ENCODE measurements around the gene MAN1A1. TPM values are rescaled to one million over a fixed set of nuclear protein-coding genes. Genes with fewer than 3 reads are reported as not detected.

Gene MAN1A1
- polyA plus RNA-seq, 1 experiment = 27.5 TPM

GRCh38 chr6:119350202-119350951, 816 bp upstream of the MAN1A1 start:
- no peaks in the 10 kb centered on the region; the same call in 1 of the 2 replicates for H3K9me3 ChIP-seq (ENCODE audit: control insufficient read depth, insufficient read depth, low read length)
- H3K27me3 ChIP-seq (ENCODE audit: control insufficient read depth, insufficient read depth, low read length) = no peaks in the 10 kb centered on the region
- DNase-seq (ENCODE audit: low read depth, low spot score) = peak; percentile 23
- CTCF ChIA-PET = interaction anchor here (0.5 to 2.3 kb wide), 23 partner anchors 12 to 842 kb away, joined by 3 to 33 read pairs (median 3); no protein-coding TSS in a partner anchor
- H3K4me3 ChIP-seq (ENCODE audit: low read depth, low read length) = peak overlapping the region; percentile 86
- POLR2A ChIA-PET = no interaction called here
- no peak for TF ChIP-seq CTCF (IDR thresholded peaks at IDR 0.05; ENCODE audit: low read depth, low read length)
- H3K27ac ChIP-seq (ENCODE audit: low read depth, low read length) = peak overlapping the region; percentile 25

- TF ChIP-seq CTCF (IDR thresholded peaks at IDR 0.05; ENCODE audit: low read depth, low read length) = no peak
- POLR2A ChIA-PET = interaction anchor here (1.2 kb wide), 1 partner anchor 88 kb away, joined by 3 read pairs; no protein-coding TSS in a partner anchor
Measured at GRCh38 chr6:119348748-119349360, 707 bp downstream of the MAN1A1 start.

GRCh38 chr6:119348096-119348747, 1.3 kb downstream of the MAN1A1 start:
- DNase-seq (ENCODE audit: low read depth, low spot score) = no peak
- CTCF ChIA-PET = interaction anchor here (1.8 kb wide), 2 partner anchors 10 to 200 kb away, joined by 6 to 10 read pairs; no protein-coding TSS in a partner anchor
- peak overlapping the region; percentile 86 for H3K4me3 ChIP-seq (ENCODE audit: low read depth, low read length)
- no peaks in the 10 kb centered on the region; the same call in 1 of the 2 replicates for H3K9me3 ChIP-seq (ENCODE audit: control insufficient read depth, insufficient read depth, low read length)
- H3K27me3 ChIP-seq (ENCODE audit: control insufficient read depth, insufficient read depth, low read length) = no peaks in the 10 kb centered on the region
- H3K27ac ChIP-seq (ENCODE audit: low read depth, low read length) = no peak overlapping the region
- TF ChIP-seq CTCF (IDR thresholded peaks at IDR 0.05; ENCODE audit: low read depth, low read length) = no peak
- POLR2A ChIA-PET = interaction anchor here (1.2 kb wide), 1 partner anchor 87 kb away, joined by 3 read pairs; no protein-coding TSS in a partner anchor

More at GRCh38 chr6:119348748-119349360, 707 bp downstream of the MAN1A1 start:
- Histone ChIP-seq H3K27ac (ENCODE audit: low read depth, low read length) (no peak overlapping the region), H3K4me3 (ENCODE audit: low read depth, low read length) (peak overlapping the region; percentile 86), H3K9me3 (ENCODE audit: control insufficient read depth, insufficient read depth, low read length) (no peaks in the 10 kb centered on the region; the same call in 1 of the 2 replicates), H3K27me3 (ENCODE audit: control insufficient read depth, insufficient read depth, low read length) (no peaks in the 10 kb centered on the region)
- CTCF ChIA-PET = interaction anchor here (1.8 kb wide), 1 partner anchor 11 kb away, joined by 6 read pairs; no protein-coding TSS in a partner anchor
- no peak for DNase-seq (ENCODE audit: low read depth, low spot score)

- no peaks in the 10 kb centered on the region; the same call in 1 of the 2 replicates for H3K9me3 ChIP-seq (ENCODE audit: control insufficient read depth, insufficient read depth, low read length)
- peak overlapping the region; percentile 86 for H3K4me3 ChIP-seq (ENCODE audit: low read depth, low read length)
- DNase-seq (ENCODE audit: low read depth, low spot score) = no peak
- ChIA-PET CTCF (interaction anchor here (1.3 to 1.8 kb wide), 4 partner anchors 9 to 218 kb away, joined by 3 to 16 read pairs (median 8); no protein-coding TSS in a partner anchor), POLR2A (no interaction called here)
- no peak overlapping the region for H3K27ac ChIP-seq (ENCODE audit: low read depth, low read length)
- H3K27me3 ChIP-seq (ENCODE audit: control insufficient read depth, insufficient read depth, low read length) = no peaks in the 10 kb centered on the region
- TF ChIP-seq CTCF (IDR thresholded peaks at IDR 0.05; ENCODE audit: low read depth, low read length) = no peak
Measured at GRCh38 chr6:119347466-119348095, 2.0 kb downstream of the MAN1A1 start.
